ENCODE results near the gene ORC3. TPM values are rescaled to one million over a fixed set of nuclear protein-coding genes. Genes with fewer than 3 reads are reported as not detected.
"Not testable (repeated sequence)": the region's sequence is repeated elsewhere in the genome, so short reads cannot be mapped to it uniquely, and the experiment has no call there.

The ORC3 gene
- total RNA-seq, 1 donor from 2014 or later, result 29.7 TPM

DNA sequence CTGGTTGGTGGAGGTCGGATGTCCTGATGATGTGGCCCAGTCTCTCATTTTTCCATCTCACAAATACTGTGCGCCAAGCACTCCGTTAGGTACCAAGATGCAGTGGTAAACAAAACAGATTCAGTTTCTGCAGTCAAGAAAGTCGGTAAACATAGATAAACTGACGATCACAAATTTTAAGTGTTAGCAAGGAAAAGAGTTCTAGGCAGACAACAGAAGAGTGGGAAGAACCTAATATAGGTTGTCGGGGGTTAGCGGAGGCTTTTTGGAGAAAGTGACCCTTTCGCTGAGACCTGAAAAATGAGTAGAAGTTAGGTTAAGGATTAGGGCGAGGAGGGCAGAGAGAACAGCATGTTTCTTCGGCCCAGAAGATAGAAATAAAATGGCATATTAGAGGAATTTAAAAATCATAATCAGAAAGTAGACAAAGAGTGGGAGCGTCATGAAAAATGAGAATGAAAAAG lies 514 bp downstream of the ORC3 start:
- DNase-seq (ENCODE audit: low read depth), result no peak
- TF ChIP-seq, protein P1, sequence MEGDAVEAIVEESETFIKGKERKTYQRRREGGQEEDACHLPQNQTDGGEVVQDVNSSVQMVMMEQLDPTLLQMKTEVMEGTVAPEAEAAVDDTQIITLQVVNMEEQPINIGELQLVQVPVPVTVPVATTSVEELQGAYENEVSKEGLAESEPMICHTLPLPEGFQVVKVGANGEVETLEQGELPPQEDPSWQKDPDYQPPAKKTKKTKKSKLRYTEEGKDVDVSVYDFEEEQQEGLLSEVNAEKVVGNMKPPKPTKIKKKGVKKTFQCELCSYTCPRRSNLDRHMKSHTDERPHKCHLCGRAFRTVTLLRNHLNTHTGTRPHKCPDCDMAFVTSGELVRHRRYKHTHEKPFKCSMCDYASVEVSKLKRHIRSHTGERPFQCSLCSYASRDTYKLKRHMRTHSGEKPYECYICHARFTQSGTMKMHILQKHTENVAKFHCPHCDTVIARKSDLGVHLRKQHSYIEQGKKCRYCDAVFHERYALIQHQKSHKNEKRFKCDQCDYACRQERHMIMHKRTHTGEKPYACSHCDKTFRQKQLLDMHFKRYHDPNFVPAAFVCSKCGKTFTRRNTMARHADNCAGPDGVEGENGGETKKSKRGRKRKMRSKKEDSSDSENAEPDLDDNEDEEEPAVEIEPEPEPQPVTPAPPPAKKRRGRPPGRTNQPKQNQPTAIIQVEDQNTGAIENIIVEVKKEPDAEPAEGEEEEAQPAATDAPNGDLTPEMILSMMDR (conservative IDR thresholded peaks at IDR 0.05; ENCODE audit: low read depth, low read length), result no peak
- H3K4me3 ChIP-seq (ENCODE audit: low read depth, low read length), result peak overlapping the region; percentile 81

DNA sequence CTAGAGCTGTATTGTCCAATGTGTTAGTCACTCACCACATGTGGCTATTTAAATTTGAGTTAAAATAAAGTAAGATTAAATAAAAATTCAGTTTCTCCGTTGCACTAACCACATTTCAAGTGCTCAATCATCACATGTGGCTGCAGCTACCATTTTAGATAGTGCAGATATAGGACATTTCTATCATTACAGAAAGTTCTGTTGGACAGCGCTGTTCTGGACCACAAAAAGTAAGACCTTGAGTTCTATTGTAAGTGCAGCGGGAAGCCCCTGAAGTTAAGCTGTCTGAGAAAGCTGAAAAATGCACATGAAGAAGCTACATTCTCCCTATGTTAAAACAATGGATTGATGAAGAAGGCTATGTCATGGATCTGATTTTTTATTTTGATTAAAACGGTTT lies 1.1 kb downstream of the ORC3 start:
- peak overlapping the region; percentile 81 for H3K4me3 ChIP-seq (ENCODE audit: low read depth, low read length)
- TF ChIP-seq, protein P1 (conservative IDR thresholded peaks at IDR 0.05; ENCODE audit: low read depth, low read length), result no peak
- no peak for DNase-seq (ENCODE audit: low read depth)

DNA sequence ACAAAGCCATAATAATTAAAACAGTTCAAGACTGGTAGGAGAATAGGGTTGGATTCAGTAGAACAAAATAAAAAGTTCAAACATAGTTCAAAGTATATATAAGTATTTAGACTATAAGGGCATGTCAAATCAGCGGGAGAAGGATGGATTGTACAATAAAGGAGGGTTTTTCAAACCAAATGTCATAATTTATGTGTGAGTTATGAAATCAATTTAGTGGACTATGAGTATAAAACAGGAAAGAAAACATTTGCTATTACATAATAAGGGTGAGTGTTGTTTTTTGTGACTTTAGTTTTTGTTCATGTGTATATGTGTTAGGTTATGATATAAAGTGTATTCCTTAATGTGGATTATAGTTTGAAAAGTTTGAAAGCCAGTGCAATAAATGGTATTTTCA lies 10.6 kb downstream of the ORC3 start:
- TF ChIP-seq, protein P1 (conservative IDR thresholded peaks at IDR 0.05; ENCODE audit: low read depth, low read length), result no peak
- H3K4me3 ChIP-seq (ENCODE audit: low read depth, low read length), result no peak overlapping the region
- no peak for DNase-seq (ENCODE audit: low read depth)

DNA sequence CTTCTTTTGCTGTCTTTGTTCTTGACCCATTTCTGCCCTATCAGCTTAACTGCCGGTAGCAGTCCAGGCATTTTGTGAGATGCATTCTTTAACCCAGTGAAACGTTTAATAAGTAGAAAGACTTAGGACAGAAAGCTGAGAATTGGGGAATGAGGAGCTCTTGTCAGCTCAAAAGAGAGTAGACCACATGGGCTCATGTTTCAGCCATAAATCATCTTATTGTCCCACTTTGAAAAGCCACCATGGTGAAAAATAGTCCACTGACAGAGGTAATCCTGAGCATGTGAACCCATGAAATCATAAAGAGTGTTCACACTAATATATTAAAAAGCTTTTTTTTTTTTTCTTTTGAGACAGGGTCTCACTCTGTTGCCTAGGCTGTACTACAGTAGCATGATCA lies 16.3 kb downstream of the ORC3 start:
- TF ChIP-seq, protein P1 (conservative IDR thresholded peaks at IDR 0.05; ENCODE audit: low read depth, low read length), result no peak
- no peak for DNase-seq (ENCODE audit: low read depth)
- H3K4me3 ChIP-seq (ENCODE audit: low read depth, low read length), result no peak overlapping the region

DNA sequence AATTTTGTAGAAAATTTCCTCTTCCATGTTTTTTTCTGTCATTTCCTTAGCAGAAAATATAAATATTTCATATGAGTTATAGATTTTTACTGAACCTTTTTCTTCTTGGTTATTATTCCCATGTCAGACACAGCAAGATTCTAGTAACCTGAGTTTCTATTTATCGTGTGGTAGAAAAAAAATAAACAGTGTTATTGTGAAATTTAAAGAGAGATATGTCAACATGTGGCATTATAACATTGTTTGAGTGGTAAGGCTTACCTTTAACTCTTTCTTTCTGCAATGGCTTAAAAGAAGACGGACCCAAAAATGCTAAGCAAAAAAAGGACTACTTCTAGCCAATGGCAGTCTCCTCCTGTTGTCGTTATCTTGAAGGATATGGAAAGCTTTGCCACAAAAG lies 18.9 kb downstream of the ORC3 start:
- DNase-seq (ENCODE audit: low read depth), result no peak
- H3K4me3 ChIP-seq (ENCODE audit: low read depth, low read length), result no peak overlapping the region
- TF ChIP-seq, protein P1 (conservative IDR thresholded peaks at IDR 0.05; ENCODE audit: low read depth, low read length), result no peak

DNA sequence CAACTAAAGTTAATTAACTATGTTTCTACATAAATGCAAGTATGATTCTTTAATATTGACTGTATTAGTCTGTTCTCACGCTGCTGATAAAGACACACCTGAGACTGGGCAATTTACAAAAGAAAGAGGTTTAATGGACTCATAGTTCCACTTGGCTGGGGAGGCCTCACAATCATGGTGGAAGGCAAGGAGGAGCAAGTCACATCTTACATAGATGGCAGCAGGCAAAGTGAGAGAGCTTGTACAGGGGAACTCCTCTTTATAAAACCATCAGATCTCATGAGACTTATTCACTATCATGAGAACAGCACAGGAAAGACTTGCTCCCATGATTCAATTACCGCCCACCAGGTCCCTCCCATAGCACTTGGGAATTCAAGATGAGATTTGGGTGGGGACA lies 23.1 kb downstream of the ORC3 start:
- H3K4me3 ChIP-seq (ENCODE audit: low read depth, low read length); DNase-seq (ENCODE audit: low read depth): not testable (repeated sequence)

DNA sequence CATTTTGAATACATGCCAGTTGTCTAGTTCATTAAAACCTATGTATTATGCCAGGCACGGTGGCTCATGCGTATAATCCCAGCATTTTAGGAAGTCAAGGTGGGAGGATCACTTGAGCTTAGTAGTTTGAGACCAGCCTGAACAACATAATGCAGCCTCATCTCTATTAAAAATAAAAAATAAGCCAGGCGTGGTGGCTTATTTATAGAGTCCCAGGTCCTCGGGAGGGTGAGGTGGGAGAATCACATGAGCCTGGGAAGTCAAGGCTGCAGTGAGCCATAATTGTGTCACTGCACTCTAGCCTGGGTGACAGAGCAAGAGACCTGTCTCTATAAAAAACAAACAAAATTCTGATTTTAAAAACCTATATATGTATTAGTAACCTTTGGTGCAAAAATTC lies 27.5 kb downstream of the ORC3 start:
- no peak overlapping the region for H3K4me3 ChIP-seq (ENCODE audit: low read depth, low read length)
- TF ChIP-seq, protein P1 (conservative IDR thresholded peaks at IDR 0.05; ENCODE audit: low read depth, low read length), result no peak
- no peak for DNase-seq (ENCODE audit: low read depth)

DNA sequence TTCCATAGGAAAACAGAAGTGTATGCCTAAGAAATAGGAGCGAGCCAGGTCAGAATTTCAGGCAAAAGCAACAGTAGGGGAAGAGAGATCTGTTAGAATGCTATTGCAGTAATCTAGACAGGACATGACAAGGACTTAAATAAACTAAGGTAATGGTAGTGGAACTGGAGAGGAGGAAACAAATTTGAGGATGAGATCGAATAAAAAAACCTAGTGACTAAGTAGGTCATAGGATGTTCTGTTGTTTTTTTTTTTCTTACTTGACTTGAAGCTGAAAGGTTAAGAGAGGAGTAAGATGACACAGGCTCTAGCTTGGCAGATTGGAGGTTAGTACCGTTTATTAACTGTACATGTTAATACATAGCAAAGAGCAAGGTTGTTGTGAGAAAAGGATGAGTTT lies 28.6 kb downstream of the ORC3 start:
- no peak overlapping the region for H3K4me3 ChIP-seq (ENCODE audit: low read depth, low read length)
- no peak for DNase-seq (ENCODE audit: low read depth)
- TF ChIP-seq, protein P1 (conservative IDR thresholded peaks at IDR 0.05; ENCODE audit: low read depth, low read length), result no peak

All from epithelial cell of proximal tubule (primary cell).